Renal cortical epithelial cell (primary cell): ENCODE results near the gene PLPP2. TPM values are rescaled to one million over a fixed set of nuclear protein-coding genes. Genes with fewer than 3 reads are reported as not detected.

ENCODE experiments used
- DNase-seq: peaks from one replicate; pipeline ENCODE4 v3.0.0-alpha.2; 2011; ENCODE audit warnings: low read depth
- total RNA-seq: library from RNA; depleted of rRNA; stranded (reverse); fragments of >200 nt; gene quantifications from 2 replicates; pipeline ENCODE4 v1.2.3, GENCODE V29; 2014

Gene PLPP2
- total RNA-seq, 1 donor from 2014 or later, result 15.4 TPM

DNA sequence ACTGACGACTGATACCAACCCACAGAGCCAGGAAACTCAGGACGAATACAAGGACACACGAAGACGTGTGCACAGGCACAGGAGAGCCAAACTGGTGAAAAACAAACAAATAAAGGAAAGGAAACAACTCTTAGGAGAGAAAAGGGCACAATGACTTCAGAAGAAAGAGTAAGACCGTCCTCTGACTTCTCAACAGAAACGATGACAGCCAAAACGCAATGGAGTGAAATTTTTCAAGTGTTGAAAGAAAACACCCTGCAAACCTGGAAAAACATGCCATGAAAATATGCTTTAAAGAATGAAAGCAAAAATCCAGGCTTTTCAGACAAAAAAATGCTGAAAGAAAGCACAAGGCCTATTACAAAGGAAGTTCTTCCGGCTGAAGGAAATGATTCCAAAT, 24.6 kb upstream of the PLPP2 start:
- no peak for DNase-seq

DNA sequence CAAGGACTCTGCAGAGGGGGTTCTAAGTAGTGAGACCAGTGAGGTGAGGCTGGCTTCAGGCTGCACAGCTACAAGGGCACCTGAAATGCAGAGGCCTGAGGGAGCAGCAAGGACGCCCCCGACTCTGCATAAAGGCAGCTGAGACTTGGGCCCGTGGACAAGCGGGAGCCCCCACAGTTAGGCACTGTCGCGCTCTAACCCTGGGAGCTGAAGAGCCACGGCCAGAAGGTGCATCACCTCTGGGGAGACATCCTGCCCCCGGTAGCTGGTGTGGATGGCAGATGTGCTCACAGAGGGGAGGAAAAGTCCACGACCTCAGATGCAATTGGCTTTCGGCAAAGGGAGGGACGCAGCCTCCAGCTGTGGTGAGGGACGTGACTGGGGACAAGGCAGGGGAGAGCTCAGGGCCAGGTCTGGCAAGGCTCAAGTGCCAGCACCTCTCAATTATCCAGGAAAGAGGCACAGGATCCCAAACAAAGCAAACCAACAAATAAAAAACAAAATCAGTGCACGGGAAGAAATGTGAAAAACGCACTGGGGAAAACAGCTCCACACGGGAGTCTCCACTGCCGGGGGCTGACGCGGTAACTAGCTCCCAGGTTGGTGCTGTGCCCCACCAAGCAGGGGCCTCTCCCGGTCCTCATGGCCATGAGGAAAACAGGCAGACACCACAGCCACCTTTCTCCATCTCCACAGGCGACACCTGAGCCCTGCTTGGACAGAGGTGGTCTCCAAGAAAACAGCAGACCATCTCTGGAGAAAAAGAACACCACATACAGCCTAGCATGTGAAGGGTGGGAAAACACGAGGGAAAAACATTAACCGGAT, 23.0 kb upstream of the PLPP2 start:
- no peak for DNase-seq

DNA sequence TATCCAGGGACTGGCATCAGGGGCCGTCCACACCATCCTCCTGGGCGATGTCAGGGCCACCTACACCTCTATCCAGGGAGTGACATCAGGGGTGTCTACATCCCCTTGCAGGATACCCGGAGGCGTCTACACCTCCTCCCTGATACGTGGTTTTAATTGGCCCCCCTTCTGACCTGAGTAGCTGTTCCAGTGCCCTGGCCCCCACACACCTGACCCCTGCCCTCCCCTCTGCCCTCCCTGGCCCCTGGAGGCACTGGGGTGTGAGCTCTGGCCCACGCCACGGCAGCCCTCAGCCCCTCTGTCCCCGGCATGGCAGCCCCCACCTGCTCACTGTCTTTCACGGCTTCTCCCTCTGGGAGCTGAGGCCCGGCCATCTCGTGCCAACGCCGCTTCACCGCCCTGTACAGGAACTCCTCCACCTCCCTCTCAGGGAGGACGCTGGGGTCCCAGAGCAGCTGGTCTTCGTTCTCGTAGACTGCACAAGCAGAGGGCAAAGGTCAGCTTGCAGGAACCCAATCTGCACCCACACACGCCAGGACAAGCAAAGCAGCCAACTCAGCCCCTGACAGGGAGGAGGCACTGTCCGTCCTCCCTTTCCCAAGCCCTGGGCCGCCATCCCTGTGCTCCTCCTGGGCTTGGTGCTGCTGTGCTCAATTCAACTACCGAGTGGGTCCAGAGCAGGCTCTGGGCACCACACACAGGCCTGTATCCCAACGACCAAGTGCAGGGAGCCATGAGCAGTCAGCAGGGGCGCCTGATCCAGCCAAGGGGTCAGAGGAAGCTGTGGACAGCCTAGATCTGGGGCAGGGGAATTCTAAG, 22.2 kb upstream of the PLPP2 start:
- no peak for DNase-seq

DNA sequence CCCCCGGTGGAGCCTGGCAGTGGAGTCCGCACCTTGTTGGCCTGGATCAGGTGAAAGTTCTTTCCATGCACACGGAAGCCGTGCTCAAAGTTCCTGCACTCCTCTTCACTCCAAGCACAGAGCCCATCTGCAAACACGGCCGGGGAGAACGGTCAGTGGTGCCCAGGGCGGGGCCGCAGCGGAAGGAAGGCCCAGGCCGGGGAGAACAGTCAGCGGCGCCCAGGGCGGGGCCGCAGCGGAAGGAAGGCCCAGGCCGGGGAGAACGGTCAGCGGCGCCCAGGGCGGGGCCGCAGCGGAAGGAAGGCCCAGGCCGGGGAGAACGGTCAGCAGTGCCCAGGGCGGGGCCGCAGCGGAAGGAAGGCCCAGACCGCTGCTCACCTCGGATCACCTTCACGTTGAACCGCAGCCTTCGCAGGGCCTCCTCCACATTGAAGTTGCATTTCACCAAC, 20.6 kb upstream of the PLPP2 start:
- no peak for DNase-seq

DNA sequence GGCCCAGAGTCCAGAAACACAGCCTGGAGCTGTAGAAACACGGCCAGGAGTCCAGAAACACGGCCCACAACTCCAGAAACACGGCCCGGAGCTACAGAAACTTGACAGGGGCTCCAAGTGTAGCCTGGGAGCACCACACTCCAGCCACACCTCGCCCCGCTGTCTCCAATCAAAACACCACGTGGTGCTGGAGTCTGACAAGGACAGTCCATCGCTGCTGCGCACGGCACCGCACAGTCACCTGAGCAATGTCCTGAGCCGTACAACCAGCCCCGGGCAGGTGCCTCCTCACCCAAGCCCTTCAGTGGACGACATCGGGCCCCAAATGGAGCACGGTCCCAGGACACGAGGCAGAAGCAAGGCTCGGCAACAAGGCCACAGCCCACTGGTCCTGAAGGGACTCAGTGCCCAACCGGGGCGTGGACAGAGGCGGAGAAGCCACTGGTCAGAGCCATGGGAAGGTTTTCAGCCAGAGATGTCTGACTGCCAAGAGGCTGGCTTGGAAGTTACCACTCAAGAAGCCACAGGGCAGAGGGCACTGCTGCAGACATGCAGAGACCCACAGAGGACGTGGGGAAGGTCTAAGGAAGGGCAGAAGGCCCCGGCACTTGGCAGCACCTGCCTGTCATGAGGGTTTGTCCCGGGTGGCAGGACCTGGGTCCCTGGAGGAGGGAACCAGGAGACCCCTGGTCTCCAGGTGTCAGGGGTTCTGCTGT, 19.7 kb upstream of the PLPP2 start:
- DNase-seq, result no peak

DNA sequence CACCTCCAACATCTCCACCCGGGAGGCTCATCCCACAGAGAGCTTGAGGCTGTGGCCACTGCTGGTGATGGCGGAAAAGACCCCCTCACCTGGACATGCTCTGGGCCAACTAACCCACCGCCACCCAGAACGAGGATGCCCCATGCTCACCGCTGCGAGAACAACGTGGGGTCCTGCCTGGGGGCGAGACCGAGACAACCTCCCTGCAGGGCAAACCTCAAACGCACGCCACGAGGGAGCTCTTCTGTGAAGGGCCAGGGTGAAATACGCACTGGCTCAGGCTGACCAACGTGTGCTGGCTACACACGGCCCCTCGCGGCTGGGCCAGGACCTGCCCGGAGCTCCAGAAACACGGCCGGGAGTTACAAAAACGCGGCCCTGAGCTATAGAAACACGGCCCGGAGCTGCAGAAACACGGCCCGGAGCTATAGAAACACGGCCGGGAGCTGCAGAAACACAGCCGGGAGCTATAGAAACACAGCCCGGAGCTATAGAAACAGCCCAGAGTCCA, 19.0 kb upstream of the PLPP2 start:
- DNase-seq, result no peak

DNA sequence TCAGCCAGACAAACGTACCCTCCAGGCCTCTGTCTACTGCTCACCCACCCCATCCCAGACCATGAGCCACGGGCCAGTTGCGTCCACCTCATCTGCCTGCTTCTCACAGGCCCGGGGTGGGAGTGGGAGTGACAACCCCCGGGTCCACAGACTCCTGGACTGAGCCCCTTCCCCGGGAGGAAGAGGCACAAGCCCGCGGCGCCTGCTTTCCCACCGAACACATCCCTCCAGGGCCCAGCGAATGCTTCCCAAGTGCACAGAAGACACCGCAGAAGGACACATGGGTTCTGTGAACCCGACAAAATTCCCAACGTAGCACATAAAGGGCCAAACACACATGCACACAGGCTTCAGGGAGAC, 18.0 kb upstream of the PLPP2 start:
- no peak for DNase-seq

DNA sequence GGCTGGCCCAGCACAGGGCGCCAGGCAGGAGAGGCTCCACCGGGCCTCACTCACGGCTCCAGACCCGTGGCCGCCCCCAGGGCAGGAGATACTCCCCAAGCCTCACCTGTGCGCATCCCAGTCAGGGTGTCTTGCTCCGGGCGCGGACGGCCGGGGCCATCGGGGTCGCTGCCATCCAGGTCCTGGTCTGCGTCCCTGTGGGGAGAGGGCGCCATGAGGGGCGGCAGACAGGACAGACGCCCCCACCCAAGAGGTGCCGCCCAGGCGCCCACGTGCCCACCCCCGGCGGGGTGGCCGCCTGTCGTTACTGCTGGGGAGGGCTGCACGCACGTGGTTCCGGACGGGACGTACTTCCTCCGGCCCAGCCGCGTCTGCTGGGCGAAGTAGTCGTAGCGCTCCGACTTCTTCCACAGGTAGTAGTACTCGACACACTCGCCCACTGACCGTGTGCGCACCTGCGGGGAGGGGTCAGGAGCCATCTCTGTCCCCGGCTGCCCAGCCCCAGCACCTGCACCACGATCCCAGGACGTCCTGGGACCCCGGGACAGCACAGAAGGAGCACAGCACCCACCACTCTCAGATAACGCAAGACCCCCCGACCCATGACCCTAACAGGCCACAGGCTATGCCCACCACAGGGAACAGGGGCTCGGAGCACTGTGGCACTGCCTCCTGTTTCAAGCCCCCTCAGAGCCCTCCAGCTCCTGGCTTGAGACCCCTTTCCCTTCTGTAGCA, 17.4 kb upstream of the PLPP2 start:
- DNase-seq, result no peak

DNA sequence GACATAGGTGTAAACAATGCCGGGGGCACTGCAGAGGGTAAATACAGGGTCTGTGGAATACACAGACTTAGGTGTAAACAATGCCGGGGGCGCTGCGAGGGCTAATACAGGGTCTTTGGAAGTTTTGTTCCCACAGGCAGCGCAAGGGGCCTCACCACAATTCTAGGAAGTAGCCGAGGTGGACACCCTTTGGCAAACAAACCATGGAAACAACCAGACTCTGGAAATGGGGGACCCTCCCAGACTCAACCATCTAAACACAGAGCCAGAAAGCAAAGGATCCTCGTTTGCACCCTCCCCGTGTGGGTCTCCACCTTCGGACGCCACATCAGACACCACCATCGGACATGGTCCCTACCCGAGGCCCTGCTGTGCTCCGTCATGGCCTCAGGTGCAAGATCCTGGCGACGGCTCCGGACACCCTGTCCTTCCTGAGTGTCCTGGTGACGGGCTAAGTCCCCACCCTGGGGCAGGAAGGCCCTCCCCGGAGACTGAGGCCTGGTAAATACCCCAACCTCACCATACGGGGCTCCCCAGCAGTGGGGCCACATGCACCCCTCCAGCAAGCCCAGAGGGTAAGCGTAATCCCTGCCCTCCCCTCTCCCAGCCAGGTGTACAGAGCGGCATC, 16.7 kb upstream of the PLPP2 start:
- no peak for DNase-seq

DNA sequence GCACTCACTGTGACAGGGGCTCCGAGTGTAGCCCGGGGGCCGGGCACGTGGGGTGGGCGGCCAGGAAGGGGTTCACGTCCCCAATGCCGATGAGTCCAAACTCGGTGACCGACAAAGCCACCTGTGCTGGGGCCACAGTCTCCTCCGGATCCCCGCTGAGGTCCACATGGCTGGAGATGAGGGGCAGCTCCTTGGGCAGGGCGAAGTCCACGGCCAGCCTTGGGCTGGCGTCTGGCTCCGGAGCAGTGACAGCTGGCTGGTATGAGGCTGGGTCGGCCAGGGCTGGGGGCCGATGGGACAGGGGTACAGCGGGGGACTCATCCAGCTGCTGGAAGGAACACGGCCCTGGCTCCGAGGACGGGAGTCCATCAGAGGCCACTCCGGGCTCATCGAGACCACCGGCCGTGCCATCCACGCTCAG, 15.9 kb upstream of the PLPP2 start:
- DNase-seq, result no peak

DNA sequence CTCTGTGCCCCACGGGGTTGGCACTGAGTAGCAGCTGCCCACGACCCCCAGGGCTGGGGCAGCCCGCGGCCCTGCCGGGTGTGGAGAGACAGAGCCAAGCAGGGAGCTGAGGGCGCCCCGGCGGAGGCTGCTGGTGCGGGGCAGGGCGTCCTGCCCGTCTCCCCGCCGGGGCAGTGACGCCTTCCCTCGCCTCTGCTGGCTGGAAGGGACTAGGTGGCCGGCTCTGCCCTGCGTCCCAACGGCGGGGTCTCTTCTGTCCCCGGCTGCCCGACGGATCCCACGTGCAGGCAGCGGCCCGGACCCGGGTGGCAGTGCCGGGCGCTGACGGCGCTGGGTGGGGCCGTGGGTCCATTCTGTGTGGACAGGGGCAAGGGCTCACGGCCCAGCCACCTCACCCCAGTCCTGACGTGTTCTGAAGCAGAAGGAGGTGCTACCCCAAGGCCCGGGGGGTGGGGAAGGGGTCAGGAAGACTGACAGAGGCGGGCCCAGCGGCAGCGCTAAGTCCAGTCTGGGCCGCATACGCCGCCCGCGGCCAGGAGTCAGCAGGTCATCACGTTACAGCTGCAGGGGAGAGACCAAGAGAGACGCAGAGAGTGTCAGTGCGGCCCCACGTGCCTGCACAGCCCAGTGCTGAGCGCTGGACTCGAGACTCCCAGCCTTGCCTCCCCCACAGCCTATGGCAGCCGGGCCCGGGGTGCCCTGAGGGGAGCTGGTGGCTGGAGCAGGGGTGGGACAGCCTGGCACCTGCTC, 15.1 kb upstream of the PLPP2 start:
- no peak for DNase-seq

DNA sequence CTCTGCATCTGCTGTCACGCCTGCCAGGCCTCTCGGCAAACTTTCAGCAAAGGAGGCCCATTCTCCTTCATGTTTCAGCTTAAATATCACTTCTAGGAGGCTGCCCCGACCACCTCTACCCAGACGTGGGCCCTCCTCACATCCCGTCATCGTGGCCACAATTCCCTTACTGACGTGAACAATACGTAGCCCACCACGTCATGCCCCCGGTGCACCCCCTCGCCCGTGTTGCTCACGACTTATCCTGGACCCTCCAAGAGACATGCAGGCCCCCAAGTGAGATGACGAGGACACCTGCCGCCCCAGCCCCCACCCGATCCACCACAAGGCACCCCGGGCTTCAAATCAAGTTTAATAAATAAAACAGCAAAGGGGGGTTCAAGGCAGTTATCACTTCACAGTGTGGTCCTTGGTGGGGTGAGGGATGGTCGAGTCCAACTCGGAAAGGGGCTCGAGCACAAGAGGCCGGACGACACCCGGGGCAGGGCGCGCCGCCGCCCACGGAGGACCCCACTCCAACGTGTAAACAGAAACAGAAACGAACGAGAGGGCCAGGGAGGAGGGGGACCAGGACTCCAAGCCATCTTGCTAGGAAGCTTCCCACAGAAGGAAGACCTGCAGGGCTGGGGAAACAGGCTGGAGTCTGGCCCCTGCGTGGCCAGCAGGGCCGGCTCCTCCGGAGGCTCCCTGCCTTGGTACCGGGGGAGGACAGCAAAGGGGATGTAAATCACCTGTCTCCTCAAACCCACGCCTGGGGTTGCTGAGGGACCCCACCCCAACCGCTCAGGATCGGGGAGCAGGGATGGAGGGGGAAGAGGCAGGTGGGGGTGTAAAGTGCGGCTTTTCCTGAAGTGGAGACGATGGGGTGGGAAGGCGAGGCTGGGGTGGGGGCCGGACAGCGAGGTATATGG, 14.3 kb upstream of the PLPP2 start:
- no peak for DNase-seq

DNA sequence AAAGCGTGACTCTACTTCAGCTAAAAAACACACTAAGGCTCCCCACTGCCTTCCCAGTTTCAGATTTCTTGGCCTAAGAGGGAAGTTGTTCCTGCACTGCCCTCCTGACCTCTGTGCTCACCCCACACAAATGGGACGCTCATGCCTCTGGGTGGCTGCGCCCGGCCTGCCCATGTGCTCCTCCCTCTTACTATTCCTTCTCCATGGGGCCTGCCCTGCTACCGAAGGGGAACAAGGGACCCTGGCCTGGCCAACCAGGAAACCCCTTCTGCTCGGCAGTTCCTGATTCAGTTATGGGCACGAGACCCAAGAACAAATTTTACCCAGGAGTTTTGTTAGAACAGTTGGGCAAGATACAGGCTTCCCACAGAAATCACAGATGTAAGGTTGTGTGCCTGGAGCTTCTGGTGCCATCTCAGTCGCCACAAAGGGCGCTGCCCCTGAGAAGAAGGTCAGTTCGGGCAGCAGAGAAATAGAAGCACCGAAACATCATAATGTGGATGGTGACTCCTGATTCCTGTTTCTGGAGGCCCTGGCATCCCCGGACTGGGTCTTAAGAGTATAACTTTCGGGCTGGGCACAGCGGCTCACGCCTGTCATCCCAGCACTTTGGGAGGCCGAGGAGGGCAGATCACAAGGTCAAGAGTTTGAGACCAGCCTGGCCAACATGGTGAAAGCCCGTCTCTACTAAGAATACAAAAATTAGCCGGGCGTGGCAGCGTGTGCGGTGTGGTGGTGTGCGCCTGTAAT, 5.4 kb upstream of the PLPP2 start:
- DNase-seq, result no peak

DNA sequence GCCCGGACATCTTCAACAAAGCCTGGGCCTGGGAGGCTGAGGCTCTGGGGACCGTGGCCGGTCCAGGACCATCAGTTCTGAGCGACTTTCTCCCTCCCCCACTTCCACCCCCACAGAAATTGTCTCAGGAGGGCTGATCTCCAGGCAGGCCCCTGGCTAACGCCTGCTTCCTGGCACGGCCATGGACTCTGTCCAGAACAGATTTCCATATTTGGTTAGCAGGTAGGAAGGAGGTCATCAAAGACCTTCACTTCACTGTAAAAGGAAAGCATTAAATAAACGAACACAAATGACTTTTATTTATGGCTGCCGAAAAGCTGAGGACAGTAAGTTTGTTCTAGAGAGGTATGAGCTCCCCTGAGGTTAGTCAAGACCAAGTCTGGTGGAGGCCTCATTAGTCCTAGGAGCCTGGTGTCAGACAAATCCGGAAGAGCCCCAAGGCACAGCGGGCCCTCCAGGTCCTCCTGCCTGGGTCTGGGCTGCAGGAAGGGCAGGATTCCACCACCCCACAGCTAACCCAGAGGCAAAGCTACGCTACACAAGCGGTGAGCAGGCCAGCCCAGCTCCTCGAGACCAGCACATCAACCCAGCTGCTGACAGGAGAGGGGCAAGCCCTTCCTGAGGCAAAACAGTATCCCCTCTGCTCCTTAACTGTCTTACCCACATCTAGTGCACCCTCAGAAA, 4.6 kb upstream of the PLPP2 start:
- DNase-seq, result no peak

DNA sequence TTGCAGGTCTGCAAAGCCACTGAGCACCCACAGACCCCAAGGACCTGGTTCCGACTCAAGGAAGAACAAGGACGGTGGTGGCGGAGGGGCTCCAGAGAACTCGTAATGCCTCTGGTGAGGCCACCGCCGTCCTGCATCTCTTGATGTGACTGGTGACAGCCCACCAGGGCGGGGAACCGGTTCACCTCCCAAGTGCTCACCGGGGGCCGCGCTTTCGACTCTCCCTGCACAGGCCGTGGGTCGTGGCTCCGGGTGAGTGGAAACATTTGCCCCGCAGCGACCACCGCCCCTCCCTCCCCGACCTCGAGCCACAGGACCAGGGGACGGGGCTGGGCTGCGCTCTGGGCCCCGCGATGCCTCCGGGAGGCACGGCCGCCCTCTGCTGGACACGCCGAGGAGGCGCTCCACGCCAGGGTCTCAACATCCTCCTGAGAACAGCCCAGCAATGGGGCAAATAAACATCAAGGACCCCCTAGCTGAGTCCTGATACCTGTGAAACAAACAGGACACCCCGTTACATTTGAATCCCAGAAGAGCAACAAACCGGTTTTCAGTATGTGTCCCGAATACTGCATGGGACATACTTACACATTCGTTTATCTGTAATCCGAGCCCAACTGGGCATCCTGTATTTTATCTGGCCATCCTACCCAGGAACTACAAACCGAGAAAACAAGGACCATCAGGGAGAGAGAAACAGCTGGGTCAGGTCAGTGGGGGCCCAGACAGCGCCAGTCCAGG, 3.9 kb upstream of the PLPP2 start:
- no peak for DNase-seq

DNA sequence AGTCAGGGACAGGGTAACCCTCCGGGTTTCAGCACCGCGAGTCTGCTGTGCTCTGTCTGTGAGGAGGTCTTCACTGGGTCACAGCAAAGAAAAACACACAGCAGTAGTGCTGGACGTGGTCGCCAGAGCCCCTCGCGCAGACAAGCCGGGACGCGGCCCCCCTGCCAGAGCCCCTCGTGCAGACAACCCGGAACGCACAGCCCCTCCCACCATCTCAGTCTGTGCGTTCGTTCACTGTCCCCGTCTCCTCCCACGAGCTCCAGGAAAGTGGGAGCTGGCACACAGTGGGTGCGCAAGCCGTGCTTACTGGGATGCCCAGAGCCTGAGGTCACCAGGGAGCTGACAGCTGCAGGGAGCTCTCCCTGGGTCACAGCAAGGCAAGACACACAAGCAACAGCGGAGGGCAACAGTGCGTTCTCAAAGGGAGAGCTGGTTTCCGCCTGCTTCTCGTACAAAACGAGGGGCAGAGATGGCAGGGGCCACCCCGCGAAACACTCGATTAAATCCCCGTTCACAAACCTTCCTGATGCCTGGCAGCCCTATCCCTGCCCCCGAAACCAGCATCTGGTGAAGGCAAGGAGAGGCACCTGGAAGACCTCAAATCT, 3.2 kb upstream of the PLPP2 start:
- DNase-seq, result no peak
